Islet precursor cell (in vitro differentiated cells): Measurements from ENCODE around the gene MTCH1.
"Not testable (repeated sequence)": the region's sequence is repeated elsewhere in the genome, so short reads cannot be mapped to it uniquely, and the experiment has no call there.

Source experiments
- DNase-seq: peaks from one replicate; pipeline ENCODE4 v3.0.0-alpha.2; 2018

Gene MTCH1

DNA sequence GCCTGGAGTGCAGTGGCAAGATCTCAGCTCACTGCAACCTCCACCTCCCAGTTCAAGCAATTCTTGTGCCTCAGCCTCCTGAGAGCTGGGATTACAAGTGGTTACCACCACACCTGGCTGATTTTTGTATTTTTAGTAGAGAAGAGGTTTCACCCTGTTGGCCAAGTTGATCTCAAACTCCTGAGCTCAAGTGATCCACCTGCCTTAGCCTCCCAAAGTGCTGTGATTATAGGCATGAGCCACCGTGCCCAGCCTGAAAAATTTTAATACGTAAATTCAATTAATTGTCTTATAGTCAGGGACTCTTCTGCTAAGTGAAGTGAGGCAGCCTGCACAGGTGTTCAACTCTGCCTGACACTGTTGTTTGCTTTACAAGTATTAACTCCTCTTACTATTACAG lies 4.4 kb upstream of the MTCH1 start:
- DNase-seq, result not testable (repeated sequence)

DNA sequence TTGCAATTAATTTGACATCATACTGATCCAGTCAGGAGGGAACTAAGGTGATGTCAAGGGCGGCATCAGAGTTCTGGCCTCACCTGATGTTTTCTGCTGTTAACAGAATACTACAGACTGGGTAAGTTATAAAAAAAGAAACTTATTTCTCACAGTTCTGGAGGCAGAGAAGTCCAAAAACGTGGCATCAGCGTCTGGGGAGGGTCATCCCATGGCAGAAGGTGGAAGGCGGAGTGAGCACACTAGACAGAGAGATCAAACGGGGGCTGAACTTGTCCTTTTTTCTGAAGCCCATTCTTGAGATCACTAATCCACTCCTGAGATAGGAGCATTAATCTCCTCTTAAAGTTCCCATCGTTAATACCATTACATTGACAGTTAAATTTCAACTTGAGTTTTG lies 3.3 kb upstream of the MTCH1 start:
- DNase-seq, result no peak

DNA sequence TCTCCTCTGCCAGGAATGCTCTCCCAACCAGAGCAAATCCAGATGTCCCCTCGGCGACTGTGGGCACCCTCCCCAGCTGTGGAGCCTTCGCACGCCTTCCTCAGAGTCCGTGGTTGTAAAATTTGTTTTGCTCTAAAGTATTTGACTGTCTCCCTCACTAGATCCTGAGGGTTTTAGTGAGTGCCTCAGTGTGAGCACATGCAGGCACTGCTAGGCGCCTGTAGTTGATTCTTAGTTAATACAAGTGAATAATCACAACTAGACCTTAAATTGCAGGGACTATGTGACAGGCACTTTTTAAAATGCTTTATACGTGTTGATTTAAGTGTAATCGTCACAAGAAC lies 680 bp upstream of the MTCH1 start:
- DNase-seq, result no peak

DNA sequence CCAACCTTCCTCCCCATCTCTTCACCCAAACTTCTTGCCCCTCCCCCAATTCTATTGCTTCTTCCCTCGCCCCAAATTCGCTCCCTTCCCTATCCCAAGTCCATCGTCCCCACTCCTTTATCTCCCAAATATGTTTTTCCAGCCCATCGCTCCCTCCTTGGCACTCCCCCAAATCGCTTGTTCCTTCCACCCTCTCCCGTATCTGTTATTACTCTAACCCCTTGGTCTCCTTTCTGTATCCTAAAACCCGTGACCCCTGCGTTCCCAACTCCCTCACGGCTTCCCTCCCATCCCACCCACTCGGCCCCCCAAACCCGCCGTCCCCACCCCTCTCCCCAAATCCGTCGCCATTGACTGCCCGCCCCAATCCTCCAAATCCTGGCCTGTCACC lies 584 bp downstream of the MTCH1 start:
- no peak for DNase-seq

DNA sequence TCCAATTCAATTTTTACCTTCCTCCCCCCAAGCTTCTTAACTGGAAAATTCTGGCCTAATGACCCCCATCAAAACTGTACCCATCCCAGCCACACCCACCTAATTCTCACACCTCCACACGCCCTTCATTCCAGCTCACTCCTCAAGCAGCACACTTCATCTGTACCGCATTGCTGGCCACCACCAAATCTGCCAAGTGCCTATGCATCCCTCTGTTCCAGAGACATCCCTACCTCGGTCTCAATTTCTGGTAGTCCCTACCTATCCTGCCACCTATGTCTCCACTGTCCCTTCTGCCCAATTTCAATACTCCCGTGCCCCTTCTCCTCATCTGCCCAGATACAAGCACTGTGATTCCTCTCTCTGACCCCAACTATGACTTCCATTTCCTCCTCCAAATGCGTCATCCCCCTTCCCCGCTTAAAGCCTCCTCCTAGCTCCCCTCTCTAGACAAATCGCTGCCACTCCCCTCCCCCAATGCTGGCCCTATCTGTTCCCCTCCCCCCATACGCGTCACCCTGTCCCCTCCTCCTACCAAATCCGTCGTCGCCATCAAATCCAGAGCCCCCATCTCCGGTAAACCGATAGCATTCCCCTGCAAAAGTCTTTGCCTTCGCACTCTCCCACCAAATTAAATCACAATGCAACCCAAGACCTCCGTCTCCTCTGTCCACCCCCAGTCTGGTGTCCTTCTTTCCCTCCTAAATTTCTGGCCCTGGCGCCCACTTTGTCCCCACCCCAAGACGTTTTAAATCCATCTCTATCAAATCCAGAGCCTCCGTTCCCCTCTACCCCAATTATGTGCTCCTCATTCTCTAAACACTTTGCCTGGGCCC lies 1.2 kb downstream of the MTCH1 start:
- peak; percentile 76 for DNase-seq

GRCh38 chr6:36983538-36983937 lies 2.5 kb downstream of the MTCH1 start:
- DNase-seq, result no peak

DNA sequence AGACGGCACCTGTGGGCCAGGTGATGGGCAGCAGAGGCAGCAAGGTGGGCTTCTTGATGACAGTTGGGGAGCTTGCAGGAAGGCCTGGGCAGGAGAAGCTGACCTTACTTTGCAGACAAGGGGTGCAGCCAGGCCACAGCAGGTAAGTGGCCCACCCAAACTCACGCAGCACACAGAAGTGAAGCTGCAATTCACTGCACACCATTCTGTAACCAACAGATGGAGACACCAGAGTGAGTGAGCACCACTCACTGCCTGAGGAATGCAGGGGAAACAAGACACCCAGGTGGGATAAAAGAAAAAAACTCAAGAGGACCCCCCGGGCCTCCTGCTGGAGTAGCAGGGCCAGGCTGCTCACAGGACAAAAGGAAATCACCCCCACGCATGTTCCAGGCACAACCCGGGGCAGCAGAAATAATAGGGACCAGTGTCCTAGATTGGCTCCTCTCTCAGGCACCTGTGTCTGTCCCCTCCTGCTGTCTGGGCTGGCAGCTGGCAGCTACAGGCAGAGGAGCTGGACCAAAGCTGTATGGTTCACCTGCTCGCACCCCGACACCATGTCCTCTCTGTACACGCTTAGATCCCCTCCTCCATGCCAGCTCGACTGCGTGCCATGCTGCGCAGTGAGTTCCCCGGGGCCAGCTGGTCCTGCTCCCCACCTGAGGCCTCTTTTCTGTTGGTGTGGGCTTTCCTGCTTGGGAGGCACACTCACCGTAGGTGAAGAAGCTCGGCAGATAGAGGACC lies 4.9 kb downstream of the MTCH1 start:
- no peak for DNase-seq

DNA sequence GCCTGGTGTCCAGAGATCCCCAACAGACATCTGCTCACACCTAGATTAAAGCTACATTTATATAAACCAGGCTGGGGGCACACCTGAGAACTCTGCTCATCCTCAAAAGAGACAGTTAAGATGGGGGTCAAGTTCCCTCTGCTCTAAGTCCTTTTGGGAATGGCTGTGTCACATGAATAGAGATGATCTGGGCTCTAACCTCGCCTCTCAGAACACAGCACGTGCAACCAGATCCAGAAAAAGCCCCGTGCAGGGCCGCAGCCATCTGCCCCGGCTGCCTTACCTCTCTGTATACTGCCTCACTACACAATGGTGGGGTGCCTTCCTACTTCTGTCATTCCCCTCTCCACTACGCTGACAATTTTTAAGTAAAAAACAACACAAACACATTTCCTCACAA lies 5.9 kb downstream of the MTCH1 start:
- DNase-seq, result no peak

DNA sequence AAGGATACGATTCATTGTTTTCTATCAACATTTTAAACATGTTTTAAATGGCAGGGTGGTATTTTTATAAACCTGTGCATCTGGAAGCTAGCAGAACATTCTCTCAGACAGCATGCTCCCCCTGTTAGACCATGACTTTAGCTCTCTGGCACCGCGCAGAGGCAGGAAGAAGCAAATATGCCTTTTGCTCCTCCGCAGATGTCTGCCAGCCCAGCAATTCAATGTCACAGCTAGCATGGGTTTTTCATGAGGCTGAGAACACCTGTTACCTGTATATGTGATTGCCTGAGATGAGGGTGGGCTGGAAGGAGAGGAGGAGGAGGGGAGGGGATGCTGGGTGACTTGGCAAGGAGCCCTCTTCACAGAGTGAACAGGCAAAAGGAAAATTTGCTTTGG lies 6.7 kb downstream of the MTCH1 start:
- no peak for DNase-seq

DNA sequence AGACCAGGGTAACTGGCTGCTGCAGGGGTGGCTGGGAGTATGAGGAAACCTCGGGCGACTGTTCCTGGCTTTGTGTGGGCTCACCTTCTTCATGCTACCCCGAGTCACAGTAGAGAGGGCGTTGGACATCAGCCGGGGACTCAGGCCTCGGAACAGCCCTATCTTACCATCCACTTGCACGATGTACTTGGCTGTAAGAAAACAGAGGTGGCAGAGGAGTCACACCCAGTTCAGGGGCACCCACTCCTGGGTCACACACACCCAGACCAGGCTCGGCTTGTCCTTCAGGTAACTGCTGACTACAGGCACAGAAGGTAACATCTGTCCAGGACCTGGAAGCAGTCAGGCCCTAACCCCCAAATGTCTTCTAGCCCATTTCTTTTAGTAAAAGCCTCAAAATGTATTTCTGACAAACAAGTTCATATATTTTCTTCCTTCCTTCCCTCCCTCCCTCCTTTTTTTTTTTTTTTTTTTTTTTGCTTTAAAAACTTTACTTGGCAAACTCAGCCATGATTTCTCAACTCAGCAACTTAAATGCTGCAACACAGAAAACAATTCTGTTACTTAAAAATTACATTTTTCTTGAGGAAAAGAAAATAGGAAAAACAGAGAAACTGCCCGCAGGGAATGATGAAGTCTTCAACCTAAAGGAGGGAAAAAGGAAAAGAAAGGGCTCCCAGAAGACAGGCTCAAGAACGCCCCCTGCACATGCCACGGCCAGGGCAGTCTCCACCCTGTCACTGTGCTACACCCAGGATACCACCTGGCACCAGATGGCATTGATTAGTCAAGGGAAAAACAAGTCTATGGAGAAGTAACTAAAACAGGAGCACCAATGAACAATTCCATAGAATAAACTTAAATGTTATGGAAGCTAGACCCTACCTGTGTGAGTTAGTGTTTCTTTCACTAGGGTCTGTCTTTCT lies 7.3 kb downstream of the MTCH1 start:
- no peak for DNase-seq

DNA sequence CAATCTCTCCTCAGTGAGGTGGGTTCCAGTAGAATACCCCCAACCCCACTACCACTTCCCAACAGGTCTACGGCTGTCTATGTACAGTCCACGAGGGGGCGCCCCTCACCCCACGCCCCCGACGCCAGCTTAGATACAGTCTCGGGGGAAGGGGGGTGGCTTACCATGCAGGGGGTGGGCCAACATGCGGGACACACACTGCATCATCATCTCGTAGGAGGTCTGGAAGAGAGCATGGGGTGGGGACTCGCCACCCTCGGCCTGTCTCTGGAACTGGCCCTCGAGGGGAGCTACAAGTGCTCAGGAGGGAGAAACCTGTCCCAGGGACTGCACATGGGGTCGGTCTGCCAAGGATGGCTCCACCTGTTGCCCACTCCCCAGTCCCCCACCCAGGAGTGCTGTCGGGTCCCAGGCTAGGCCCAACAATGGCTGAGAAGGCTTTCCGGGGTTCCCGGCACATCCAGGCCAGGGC lies 8.5 kb downstream of the MTCH1 start:
- no peak for DNase-seq

- DNase-seq, result no peak
Observed at GRCh38 chr6:36976931-36977330, 9.1 kb downstream of the MTCH1 start.

DNA sequence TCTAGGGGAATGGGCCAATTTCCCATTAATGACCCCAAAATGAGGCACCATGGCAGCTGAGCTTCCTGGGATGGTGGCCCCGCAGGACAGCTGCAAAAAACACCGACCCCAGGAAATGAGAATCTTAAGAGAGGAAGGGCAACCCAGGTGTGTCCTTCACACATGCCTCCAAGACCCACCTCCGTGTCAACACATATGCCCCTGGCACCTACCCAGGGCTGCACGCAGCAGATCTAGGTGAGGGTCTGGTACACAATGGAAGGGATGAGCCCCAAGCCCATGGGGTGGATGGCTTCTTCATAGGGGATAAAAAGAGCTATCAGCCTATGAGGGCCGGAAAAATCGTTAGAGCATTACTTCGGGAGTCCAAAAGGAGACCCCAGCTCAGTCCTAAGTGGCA lies 9.5 kb downstream of the MTCH1 start:
- DNase-seq, result no peak

GRCh38 chr6:36976007-36976264 lies 10.1 kb downstream of the MTCH1 start:
- no peak for DNase-seq

GRCh38 chr6:36975231-36976006 lies 10.6 kb downstream of the MTCH1 start:
- no peak for DNase-seq

DNA sequence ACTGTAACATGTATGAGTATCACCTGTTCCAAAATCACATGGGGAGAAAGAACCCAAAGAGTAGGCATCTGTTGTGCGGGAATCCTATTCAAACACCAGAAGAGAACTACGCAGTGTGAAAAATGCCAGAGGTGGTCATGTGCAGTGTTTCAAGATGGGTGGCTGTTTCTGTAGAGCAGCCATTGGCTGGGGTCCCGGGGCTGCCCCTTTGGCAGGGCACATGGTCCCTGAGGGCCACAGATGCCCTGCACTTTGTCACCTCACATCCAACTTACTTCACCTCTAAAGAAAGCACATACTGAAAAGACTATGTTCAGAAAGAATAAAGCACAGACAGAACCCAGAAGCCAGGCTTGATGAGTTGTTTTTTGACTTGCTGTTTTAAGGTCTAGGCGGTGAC lies 12.3 kb downstream of the MTCH1 start:
- no peak for DNase-seq

DNA sequence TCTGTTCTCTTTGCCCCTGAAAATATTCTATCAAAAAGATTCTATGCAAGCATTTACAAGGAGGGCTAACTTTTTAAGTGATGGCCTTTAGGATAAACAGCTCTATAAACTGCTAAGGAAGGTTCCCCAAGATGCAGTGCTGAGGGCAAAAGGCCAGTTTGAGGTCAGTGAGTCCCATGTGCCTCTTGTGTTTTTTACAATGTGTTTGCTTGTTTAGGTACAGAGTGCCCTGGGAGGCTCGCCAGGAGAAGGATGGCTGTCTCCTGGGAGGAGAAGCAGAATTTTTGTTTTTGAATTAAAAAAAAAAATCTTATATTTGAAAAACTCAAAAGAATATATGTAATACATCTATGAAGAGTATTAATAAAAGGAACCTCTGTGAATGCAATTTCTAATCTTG lies 12.8 kb downstream of the MTCH1 start:
- DNase-seq, result no peak

GRCh38 chr6:36971921-36972673 lies 13.9 kb downstream of the MTCH1 start:
- no peak for DNase-seq

GRCh38 chr6:36970892-36971842 lies 14.8 kb downstream of the MTCH1 start:
- DNase-seq, result no peak

DNA sequence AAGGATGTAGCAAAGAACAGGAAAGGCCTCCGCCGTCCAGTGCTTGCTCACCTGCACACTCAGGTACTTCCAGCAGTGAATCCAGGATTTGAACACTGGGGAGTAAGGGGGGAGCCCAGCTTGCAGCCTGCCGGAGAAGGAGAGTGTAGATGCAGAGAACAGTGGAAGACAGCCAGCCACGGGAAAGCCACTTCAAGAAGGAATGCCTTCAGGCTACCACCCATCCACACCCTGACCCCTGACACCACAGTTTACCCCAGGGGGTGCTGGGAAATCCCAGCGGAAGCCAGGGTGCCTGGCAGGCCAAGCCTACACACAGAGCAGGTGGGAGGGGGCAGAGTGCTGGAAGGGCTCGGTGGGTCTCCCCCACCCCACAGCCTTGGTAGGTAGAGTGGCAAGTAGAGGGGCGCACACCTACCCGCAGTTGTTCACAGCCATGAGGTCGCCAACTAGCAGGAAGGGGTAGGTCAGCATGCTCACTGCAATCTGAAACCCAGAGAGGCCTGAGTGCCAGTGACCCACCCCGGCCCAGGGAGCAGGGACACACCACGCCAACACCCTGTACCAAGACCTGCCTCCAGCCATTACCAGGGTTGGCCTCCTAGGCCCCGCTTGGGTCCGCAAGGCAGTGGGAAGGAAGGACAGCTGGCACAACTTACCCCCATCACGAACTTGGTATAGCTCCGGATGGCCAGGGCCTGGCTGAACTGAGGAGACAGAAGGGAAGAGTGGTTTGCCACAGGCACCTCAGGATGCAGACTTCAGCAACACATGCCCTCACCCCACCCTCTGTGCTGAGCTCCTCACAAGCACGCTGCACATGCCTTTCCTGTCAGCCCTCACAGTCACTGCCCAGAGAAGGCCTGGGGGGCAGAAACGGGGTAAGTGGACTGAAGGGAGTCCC lies 15.8 kb downstream of the MTCH1 start:
- DNase-seq, result no peak
